ENCODE results near the gene DUSP3. TPM values are rescaled to one million over a fixed set of nuclear protein-coding genes. Genes with fewer than 3 reads are reported as not detected.

The DUSP3 gene
- total and polyA plus RNA-seq, 2 of the 13 experiments (the other 11 are each of a cell fraction or from before 2014, with no cell fraction given): 60.0 to 71.5 TPM

DNA sequence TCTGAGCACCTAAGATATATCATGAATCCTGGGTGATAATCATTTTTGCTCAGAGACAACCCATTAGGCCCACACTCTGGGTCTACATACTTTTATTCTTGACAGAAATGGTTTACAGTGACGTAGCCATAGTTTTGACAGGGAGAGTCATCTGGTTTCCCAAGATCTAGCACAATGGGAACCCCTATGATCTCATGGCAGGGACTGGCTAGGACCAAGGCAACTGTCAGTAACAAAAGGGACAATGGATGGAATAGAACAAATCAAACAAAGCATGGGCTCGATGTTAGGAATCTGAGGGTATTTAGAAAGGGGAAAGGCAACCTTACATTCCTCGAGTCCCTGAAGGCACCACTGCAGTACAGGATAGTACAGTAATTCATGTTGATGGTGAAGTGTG lies 22.0 kb upstream of the DUSP3 start:
- H3K4me1 ChIP-seq (ENCODE audit: insufficient read depth, low read length): peaks cover 54% of the 10 kb centered on the region
- 0 out of 5 replicates have a peak, but pooled peaks cover 0 to 10% of the 10 kb centered on the region in 2 experiments for H3K27me3 ChIP-seq (ENCODE audit: control insufficient read depth in 1 of 2, insufficient read depth in 2 of 2, low read length in 2 of 2)
- WGBS (ENCODE audit: low lambda C conversion rate): 82% methylated on average over 3 of the region's 3 CpGs
- no peak overlapping the region for H3K9ac ChIP-seq (ENCODE audit: insufficient read depth, low read depth, low read length)
- no peak overlapping the region for H2AFZ ChIP-seq (ENCODE audit: low read length)
- DNase-seq (ENCODE audit: low spot score) (peak; percentile 37), ATAC-seq (no peak), FAIRE-seq (no peak)
- POLR2A ChIA-PET: interaction anchor here (1.0 kb wide), 1 partner anchor 22 kb away, joined by 3 read pairs; the partner anchor contains the start of gene DUSP3
- no TSS peak for BruUV-seq (replicated peaks)
- no peaks in the 10 kb centered on the region for H4K20me1 ChIP-seq (ENCODE audit: insufficient read depth, low read length)
- CTCF ChIA-PET (ENCODE audit: low intra/inter-chr PET ratio, low total read pairs): no interaction called here
- H3K9me3 ChIP-seq (ENCODE audit: low read length): no peaks in the 10 kb centered on the region
- H3K79me2 ChIP-seq (ENCODE audit: insufficient read depth, low read length): no peaks in the 10 kb centered on the region
- in situ Hi-C loops (cut with HindIII; ENCODE audit: extremely low pct_ligation_motif_present, low pct_unique_long_range_greater_than_20kb) (no loop called here), intact Hi-C loops (cut with micrococcal nuclease; ENCODE audit: unreplicated experiment) (no loop called here)
- no peaks in the 10 kb centered on the region for H3K36me3 ChIP-seq (replicated peaks in 1 of 2; ENCODE audit: control insufficient read depth in 1 of 2, insufficient read depth in 2 of 2, low read length in 2 of 2)
- no peak for TF ChIP-seq MIER2 (CRISPR knock-in tag; IDR thresholded peaks at IDR 0.05)
- TF ChIP-seq, protein P1, sequence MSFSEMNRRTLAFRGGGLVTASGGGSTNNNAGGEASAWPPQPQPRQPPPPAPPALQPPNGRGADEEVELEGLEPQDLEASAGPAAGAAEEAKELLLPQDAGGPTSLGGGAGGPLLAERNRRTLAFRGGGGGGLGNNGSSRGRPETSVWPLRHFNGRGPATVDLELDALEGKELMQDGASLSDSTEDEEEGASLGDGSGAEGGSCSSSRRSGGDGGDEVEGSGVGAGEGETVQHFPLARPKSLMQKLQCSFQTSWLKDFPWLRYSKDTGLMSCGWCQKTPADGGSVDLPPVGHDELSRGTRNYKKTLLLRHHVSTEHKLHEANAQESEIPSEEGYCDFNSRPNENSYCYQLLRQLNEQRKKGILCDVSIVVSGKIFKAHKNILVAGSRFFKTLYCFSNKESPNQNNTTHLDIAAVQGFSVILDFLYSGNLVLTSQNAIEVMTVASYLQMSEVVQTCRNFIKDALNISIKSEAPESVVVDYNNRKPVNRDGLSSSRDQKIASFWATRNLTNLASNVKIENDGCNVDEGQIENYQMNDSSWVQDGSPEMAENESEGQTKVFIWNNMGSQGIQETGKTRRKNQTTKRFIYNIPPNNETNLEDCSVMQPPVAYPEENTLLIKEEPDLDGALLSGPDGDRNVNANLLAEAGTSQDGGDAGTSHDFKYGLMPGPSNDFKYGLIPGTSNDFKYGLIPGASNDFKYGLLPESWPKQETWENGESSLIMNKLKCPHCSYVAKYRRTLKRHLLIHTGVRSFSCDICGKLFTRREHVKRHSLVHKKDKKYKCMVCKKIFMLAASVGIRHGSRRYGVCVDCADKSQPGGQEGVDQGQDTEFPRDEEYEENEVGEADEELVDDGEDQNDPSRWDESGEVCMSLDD (CRISPR knock-in tag; IDR thresholded peaks at IDR 0.05; ENCODE audit: borderline replicate concordance): no peak
- TF ChIP-seq SSRP1 (CRISPR knock-in tag; IDR thresholded peaks at IDR 0.05): no peak
- TF ChIP-seq, protein P2, sequence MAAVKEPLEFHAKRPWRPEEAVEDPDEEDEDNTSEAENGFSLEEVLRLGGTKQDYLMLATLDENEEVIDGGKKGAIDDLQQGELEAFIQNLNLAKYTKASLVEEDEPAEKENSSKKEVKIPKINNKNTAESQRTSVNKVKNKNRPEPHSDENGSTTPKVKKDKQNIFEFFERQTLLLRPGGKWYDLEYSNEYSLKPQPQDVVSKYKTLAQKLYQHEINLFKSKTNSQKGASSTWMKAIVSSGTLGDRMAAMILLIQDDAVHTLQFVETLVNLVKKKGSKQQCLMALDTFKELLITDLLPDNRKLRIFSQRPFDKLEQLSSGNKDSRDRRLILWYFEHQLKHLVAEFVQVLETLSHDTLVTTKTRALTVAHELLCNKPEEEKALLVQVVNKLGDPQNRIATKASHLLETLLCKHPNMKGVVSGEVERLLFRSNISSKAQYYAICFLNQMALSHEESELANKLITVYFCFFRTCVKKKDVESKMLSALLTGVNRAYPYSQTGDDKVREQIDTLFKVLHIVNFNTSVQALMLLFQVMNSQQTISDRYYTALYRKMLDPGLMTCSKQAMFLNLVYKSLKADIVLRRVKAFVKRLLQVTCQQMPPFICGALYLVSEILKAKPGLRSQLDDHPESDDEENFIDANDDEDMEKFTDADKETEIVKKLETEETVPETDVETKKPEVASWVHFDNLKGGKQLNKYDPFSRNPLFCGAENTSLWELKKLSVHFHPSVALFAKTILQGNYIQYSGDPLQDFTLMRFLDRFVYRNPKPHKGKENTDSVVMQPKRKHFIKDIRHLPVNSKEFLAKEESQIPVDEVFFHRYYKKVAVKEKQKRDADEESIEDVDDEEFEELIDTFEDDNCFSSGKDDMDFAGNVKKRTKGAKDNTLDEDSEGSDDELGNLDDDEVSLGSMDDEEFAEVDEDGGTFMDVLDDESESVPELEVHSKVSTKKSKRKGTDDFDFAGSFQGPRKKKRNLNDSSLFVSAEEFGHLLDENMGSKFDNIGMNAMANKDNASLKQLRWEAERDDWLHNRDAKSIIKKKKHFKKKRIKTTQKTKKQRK (IDR thresholded peaks at IDR 0.05; ENCODE audit: low read length): no peak
- no peak for TF ChIP-seq ZNF546 (CRISPR knock-in tag; conservative IDR thresholded peaks at IDR 0.05)
- TF ChIP-seq, protein P3, sequence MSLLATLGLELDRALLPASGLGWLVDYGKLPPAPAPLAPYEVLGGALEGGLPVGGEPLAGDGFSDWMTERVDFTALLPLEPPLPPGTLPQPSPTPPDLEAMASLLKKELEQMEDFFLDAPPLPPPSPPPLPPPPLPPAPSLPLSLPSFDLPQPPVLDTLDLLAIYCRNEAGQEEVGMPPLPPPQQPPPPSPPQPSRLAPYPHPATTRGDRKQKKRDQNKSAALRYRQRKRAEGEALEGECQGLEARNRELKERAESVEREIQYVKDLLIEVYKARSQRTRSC (CRISPR knock-in tag; IDR thresholded peaks at IDR 0.05; ENCODE audit: low read depth): no peak
- TF ChIP-seq NCOA2 (CRISPR knock-in tag; IDR thresholded peaks at IDR 0.05): no peak
- TF ChIP-seq ZNF773 (CRISPR knock-in tag; IDR thresholded peaks at IDR 0.05; ENCODE audit: borderline replicate concordance): no peak
- no peak for TF ChIP-seq IRF2 (CRISPR knock-in tag; IDR thresholded peaks at IDR 0.05)
- no peak for TF ChIP-seq ZSCAN21 (CRISPR knock-in tag; IDR thresholded peaks at IDR 0.05; ENCODE audit: borderline replicate concordance)
- TF ChIP-seq SP5 (CRISPR knock-in tag; IDR thresholded peaks at IDR 0.05; ENCODE audit: borderline replicate concordance, low read depth): no peak
- no peak for TF ChIP-seq KDM2A (CRISPR knock-in tag; IDR thresholded peaks at IDR 0.05; ENCODE audit: borderline replicate concordance, low read depth)
- no peak for TF ChIP-seq WIZ (CRISPR knock-in tag; IDR thresholded peaks at IDR 0.05)
- no peak for TF ChIP-seq ZNF10 (CRISPR knock-in tag; IDR thresholded peaks at IDR 0.05; ENCODE audit: borderline replicate concordance, low read depth)
- TF ChIP-seq HNF4A (CRISPR knock-in tag; IDR thresholded peaks at IDR 0.05): no peak
- no peak for TF ChIP-seq ZFY (CRISPR knock-in tag; IDR thresholded peaks at IDR 0.05)
- H3K4me3 ChIP-seq (replicated peaks in 1 of 3; ENCODE audit: insufficient read depth in 1 of 3, low read depth in 2 of 3, low read length in 3 of 3): no peak overlapping the region
- no peak overlapping the region for H3K4me2 ChIP-seq (ENCODE audit: low read depth, low read length)
- H3K27ac ChIP-seq (ENCODE audit: extremely low read length, insufficient read depth, low read length): no peak overlapping the region
